Lung (tissue), 12 donors: ENCODE results near the gene HSPBAP1. TPM values are rescaled to one million over a fixed set of nuclear protein-coding genes. Genes with fewer than 3 reads are reported as not detected.

Experiments used
- ATAC-seq: fragments of 200-7000 bp; cut with Tn5 transposase; one replicate; pipeline ENCODE4 v1.9.1; 2020; ENCODE audit warnings: moderate number of reproducible peaks; ENCODE audit not compliant: insufficient read depth, low FRiP score
- DNase-seq, 3 donors: peaks; one replicate each; pipeline ENCODE4 v3.0.0-alpha.2; 2013 to 2017
- H3K27ac ChIP-seq, 2 donors: one replicate each; pipeline ENCODE4 v1.5.1; 2013; ENCODE audit warnings: mild to moderate bottlenecking in 2 of 2, moderate library complexity in 2 of 2, control low read depth in 1 of 2, inconsistent platforms in 1 of 2, low read depth in 1 of 2, low read length in 1 of 2
- H3K27me3 ChIP-seq, 3 donors: one replicate each; pipeline ENCODE4 v1.5.1; 2013; ENCODE audit warnings: low read length in 2 of 3; ENCODE audit not compliant: control insufficient read depth in 3 of 3, insufficient read depth in 3 of 3
- H3K36me3 ChIP-seq, 4 donors: one replicate each; pipeline ENCODE4 v1.5.1; 2013; ENCODE audit warnings: low read length in 4 of 4, mild to moderate bottlenecking in 1 of 4, moderate library complexity in 1 of 4; ENCODE audit not compliant: control insufficient read depth in 4 of 4, insufficient read depth in 4 of 4
- H3K4me1 ChIP-seq, 5 donors: one replicate each; pipeline ENCODE4 v1.5.1; 2013; ENCODE audit warnings: low read length in 5 of 5, mild to moderate bottlenecking in 2 of 5, moderate library complexity in 1 of 5; ENCODE audit not compliant: control insufficient read depth in 5 of 5, insufficient read depth in 5 of 5
- H3K4me3 ChIP-seq: one replicate; pipeline ENCODE4 v1.5.1; 2013; ENCODE audit warnings: mild to moderate bottlenecking, control low read depth, moderate library complexity
- H3K9ac ChIP-seq, 2 donors: one replicate each; pipeline ENCODE4 v1.5.1; 2013; ENCODE audit warnings: low read length in 2 of 2, control low read depth in 1 of 2; ENCODE audit not compliant: insufficient read depth in 1 of 2
- H3K9me3 ChIP-seq, 4 donors: one replicate each; pipeline ENCODE4 v1.5.1; 2013; ENCODE audit warnings: low read length in 3 of 4, mild to moderate bottlenecking in 1 of 4, moderate library complexity in 1 of 4; ENCODE audit not compliant: control insufficient read depth in 4 of 4, insufficient read depth in 3 of 4
- CTCF ChIP-seq: IDR thresholded peaks from 2 replicates; pipeline ENCODE4 v1.5.1; 2012; ENCODE audit warnings: mild to moderate bottlenecking; ENCODE audit errors: control extremely low read depth, extremely low read depth
- WGBS, 2 donors: extraction: QIAGEN DNeasy Blood & Tissue Kit; methylation state at CpG; one replicate each; pipeline ENCODE4 v1.1.7; 2013; 5-methylcytosine and 5-hydroxymethylcytosine counted together
- polyA plus RNA-seq, 2 donors: library from polyadenylated mRNA; stranded (reverse); fragments of 200-250 nt; gene quantifications; one replicate each; pipeline ENCODE4 v1.2.1, GENCODE V29; 2013
- total RNA-seq, 2 donors: library from RNA; depleted of rRNA in 1 of 2; stranded (reverse); fragments of >200 nt in 1 of 2; gene quantifications; one replicate each; pipeline ENCODE4 v1.2.1, GENCODE V29; 2014 to 2021
- donor health status: control.
- donor health status: control.
- donor health status: Bipolar disorder and iron deficiency.
- donor health status: healthy.
- donor health status: DM: yes; HTN: yes; CAD: no.

The HSPBAP1 gene
- total and polyA plus RNA-seq, 4 donors = 8.4 to 15.9 (median 11.1) TPM

- H3K36me3 ChIP-seq = peaks cover 20 to 53% (median 37%) of the 10 kb centered on the region in 4 donors
- H3K4me1 ChIP-seq = no peaks in the 10 kb centered on the region
- DNase-seq (no peak), ATAC-seq (no peak)
- H3K9ac ChIP-seq = no peak overlapping the region
- no peak overlapping the region for H3K27ac ChIP-seq
- no peaks in the 10 kb centered on the region for H3K27me3 ChIP-seq
- WGBS, 2 donors = 69 to 87% methylated on average over 7 of the region's 7 CpGs
- no peak for TF ChIP-seq CTCF
- no peaks in the 10 kb centered on the region for H3K9me3 ChIP-seq
- no peak overlapping the region for H3K4me3 ChIP-seq
These were observed 98.7 kb downstream of the HSPBAP1 start for GRCh38 chr3:122694966-122695365.

GRCh38 chr3:122692674-122693073 lies 101.0 kb downstream of the HSPBAP1 start:
- DNase-seq (no peak), ATAC-seq (no peak)
- Histone ChIP-seq H3K9me3 (no peaks in the 10 kb centered on the region), H3K27me3 (no peaks in the 10 kb centered on the region), H3K36me3 (peaks cover 11 to 45% (median 30%) of the 10 kb centered on the region in 4 donors), H3K9ac (no peak overlapping the region), H3K4me3 (no peak overlapping the region), H3K27ac (no peak overlapping the region), H3K4me1 (no peaks in the 10 kb centered on the region)
- WGBS, 2 donors = 62 to 89% methylated on average over 3 of the region's 3 CpGs
- TF ChIP-seq CTCF = no peak

GRCh38 chr3:122691195-122691594 lies 102.4 kb downstream of the HSPBAP1 start:
- Histone ChIP-seq H3K9me3 (no peaks in the 10 kb centered on the region), H3K27ac (no peak overlapping the region), H3K27me3 (no peaks in the 10 kb centered on the region), H3K4me1 (peaks cover 0 to 3% (median 0%) of the 10 kb centered on the region in 5 donors), H3K9ac (no peak overlapping the region), H3K4me3 (no peak overlapping the region), H3K36me3 (peaks cover 11 to 51% (median 35%) of the 10 kb centered on the region in 4 donors)
- 95 to 98% methylated on average over 4 of the region's 4 CpGs for WGBS, 2 donors
- ATAC-seq (no peak), DNase-seq (no peak)
- TF ChIP-seq CTCF = no peak

- TF ChIP-seq CTCF = no peak
- no peak for ATAC-seq
- Histone ChIP-seq H3K27ac (no peak overlapping the region), H3K27me3 (no peaks in the 10 kb centered on the region), H3K4me1 (peaks cover 0 to 3% (median 0%) of the 10 kb centered on the region in 5 donors), H3K9ac (no peak overlapping the region), H3K4me3 (no peak overlapping the region), H3K9me3 (no peaks in the 10 kb centered on the region), H3K36me3 (peaks cover 8 to 42% (median 34%) of the 10 kb centered on the region in 4 donors)
- DNase-seq = no peak
- WGBS, 2 donors = 96 to 98% methylated on average over 1 of the region's 1 CpG
These were observed 103.5 kb downstream of the HSPBAP1 start for GRCh38 chr3:122690096-122690495.
